ENCODE measurements around the gene ALPI.
A peak's percentile ranks its signal among the peaks of the same experiment; 100 is the strongest.
"Not testable (repeated sequence)": the region's sequence is repeated elsewhere in the genome, so short reads cannot be mapped to it uniquely, and the experiment has no call there.

Gene ALPI

GRCh38 chr2:232421189-232421785, 34.7 kb upstream of the ALPI start:
- ATAC-seq, result no peak

- ATAC-seq, result no peak
Observed at GRCh38 chr2:232422051-232422450, 33.9 kb upstream of the ALPI start.

GRCh38 chr2:232422996-232423395, 33.0 kb upstream of the ALPI start:
- not testable (repeated sequence) for ATAC-seq

- ATAC-seq, result not testable (repeated sequence)
Observed at GRCh38 chr2:232423407-232423806, 32.5 kb upstream of the ALPI start.

GRCh38 chr2:232431705-232432590, 24.0 kb upstream of the ALPI start:
- ATAC-seq, result no peak

- ATAC-seq, result peak in 1 of 2 donors; percentile 38
Observed at GRCh38 chr2:232432598-232433184, 23.3 kb upstream of the ALPI start.

- ATAC-seq, result not testable (repeated sequence)
Observed at GRCh38 chr2:232433622-232434021, 22.3 kb upstream of the ALPI start.

GRCh38 chr2:232434091-232434490, 21.9 kb upstream of the ALPI start:
- ATAC-seq, result no peak

- no peak for ATAC-seq
Observed at GRCh38 chr2:232434563-232435374, 21.2 kb upstream of the ALPI start.

GRCh38 chr2:232435375-232435648, 20.6 kb upstream of the ALPI start:
- ATAC-seq, result no peak

- ATAC-seq, result no peak
Observed at GRCh38 chr2:232435805-232436204, 20.1 kb upstream of the ALPI start.

- ATAC-seq, result no peak
Observed at GRCh38 chr2:232436381-232437194, 19.4 kb upstream of the ALPI start.

GRCh38 chr2:232437195-232437571, 18.8 kb upstream of the ALPI start:
- no peak for ATAC-seq

- no peak for ATAC-seq
Observed at GRCh38 chr2:232438091-232438490, 17.9 kb upstream of the ALPI start.

- ATAC-seq, result no peak
Observed at GRCh38 chr2:232438951-232439757, 16.8 kb upstream of the ALPI start.

- no peak for ATAC-seq
Observed at GRCh38 chr2:232439758-232440135, 16.2 kb upstream of the ALPI start.

- peak; percentile 77 to 81 for ATAC-seq
Observed at GRCh38 chr2:232440220-232441018, 15.5 kb upstream of the ALPI start.

- ATAC-seq, result no peak
Observed at GRCh38 chr2:232441147-232441651, 14.8 kb upstream of the ALPI start.

- not testable (repeated sequence) for ATAC-seq
Observed at GRCh38 chr2:232441922-232442321, 14.0 kb upstream of the ALPI start.

- ATAC-seq, result not testable (repeated sequence)
Observed at GRCh38 chr2:232442431-232442830, 13.5 kb upstream of the ALPI start.

All from activated CD4-positive, CD25-positive, alpha-beta regulatory T cell treated with anti-CD3 and anti-CD28 coated beads, Interleukin-2, amount 50 U/mL, for 24 hours (primary cell).